MM.1S (cell line): ENCODE measurements around the gene WASHC3.

Experiments
- CTCF ChIP-seq: fragments of 300-600 bp; sonication (generic); IDR thresholded peaks from 2 replicates; pipeline ENCODE4 v1.5.1; 2016; ENCODE audit warnings: antibody characterized with exemption, low read length, mixed read lengths
- EZH2 ChIP-seq: fragments of 300-600 bp; sonication (generic); optimal IDR thresholded peaks from 2 replicates; pipeline ENCODE3; 2017; ENCODE audit warnings: low read depth, mild to moderate bottlenecking, antibody characterized with exemption, low read length, mixed read lengths
- EZH2phosphoT487 ChIP-seq: fragments of 300-600 bp; sonication (generic); IDR thresholded peaks from 2 replicates; pipeline ENCODE4 v1.6.1; 2018; ENCODE audit warnings: antibody characterized with exemption, low read length

- TF ChIP-seq CTCF (no peak), EZH2 (no peak), EZH2phosphoT487 (no peak)
Observed at GRCh38 chr12:102061096-102061559, 663 bp downstream of the WASHC3 start.
